Activated CD4-positive, alpha-beta memory T cell treated with anti-CD3 and anti-CD28 coated beads for 36 hours (primary cell): ENCODE data around the gene NR2F2. TPM values are rescaled to one million over a fixed set of nuclear protein-coding genes. Genes with fewer than 3 reads are reported as not detected.

Experiments used
- CTCF ChIA-PET: fragments of 350-600 bp; sonication (Branson Sonifier 250); formaldehyde crosslinking; loops from one replicate; lab custom pipeline; 2021; ENCODE audit warnings: antibody characterized with exemption, inconsistent platforms; lab: Charles Lee
- POLR2A ChIA-PET: fragments of 350-600 bp; sonication (Branson Sonifier 250); formaldehyde crosslinking; loops from one replicate; lab custom pipeline; 2021; ENCODE audit warnings: antibody characterized with exemption; lab: Charles Lee
- DNase-seq: peaks from one replicate; pipeline ENCODE4 v3.0.0-alpha.2; 2020
- H3K27ac Mint-ChIP-seq: one replicate; pipeline ENCODE4 v1.8.0; 2021; ENCODE audit warnings: mixed read lengths
- H3K27me3 Mint-ChIP-seq: one replicate; pipeline ENCODE4 v1.8.0; 2021; ENCODE audit warnings: mixed read lengths
- H3K36me3 Mint-ChIP-seq: one replicate; pipeline ENCODE4 v1.8.0; 2021; ENCODE audit warnings: mixed read lengths
- H3K4me1 Mint-ChIP-seq: one replicate; pipeline ENCODE4 v1.8.0; 2021; ENCODE audit warnings: low read depth, mixed read lengths
- H3K4me3 Mint-ChIP-seq: one replicate; pipeline ENCODE4 v1.8.0; 2021; ENCODE audit warnings: mild to moderate bottlenecking, mixed read lengths
- H3K9me3 Mint-ChIP-seq: one replicate; pipeline ENCODE4 v1.8.0; 2021; ENCODE audit warnings: mixed read lengths
- intact Hi-C: fragments of 100-400 bp; cut with micrococcal nuclease; formaldehyde crosslinking; loops from one replicate; pipeline ENCODE4 v1.15.1; 2023
- total RNA-seq, 2 experiments: library from RNA; stranded (reverse); gene quantifications; one replicate each; pipeline ENCODE4 v1.2.3, GENCODE V29; 2021

NR2F2 gene
- total RNA-seq, 2 experiments from 2014 or later, result not detected

DNA sequence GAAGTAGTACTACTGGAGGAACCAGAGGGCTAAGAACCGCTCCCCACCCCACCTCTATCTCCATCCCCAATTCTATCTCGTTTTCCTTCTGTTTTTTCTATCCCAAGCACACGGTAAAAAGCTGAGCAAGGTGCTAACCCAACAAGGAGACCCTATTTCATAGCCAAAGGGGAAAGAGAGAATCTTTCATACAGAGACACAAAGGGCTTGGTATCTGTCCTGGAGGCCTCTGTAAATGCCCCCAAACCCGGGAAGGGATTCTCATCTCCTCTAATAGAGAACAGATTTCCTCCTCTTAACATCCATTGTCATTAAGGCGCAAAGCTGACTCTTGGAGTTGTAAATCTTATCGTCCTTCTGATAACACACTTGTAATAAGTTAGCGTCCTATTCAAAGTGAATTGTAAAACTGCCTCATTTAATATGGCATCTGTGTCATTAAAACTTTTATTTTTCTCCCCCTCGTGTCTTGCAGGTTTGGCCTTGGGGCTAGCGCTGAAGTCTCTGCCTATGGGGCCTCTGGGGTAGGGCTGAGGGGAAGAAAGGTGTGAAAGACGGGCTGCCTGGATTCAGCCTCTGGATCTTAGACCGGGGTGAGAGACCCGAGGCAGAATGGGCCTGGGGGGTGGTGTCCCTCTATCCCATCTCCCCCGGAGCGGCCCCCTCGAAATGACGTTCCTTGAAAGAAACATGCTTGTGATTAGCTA lies 12.1 kb downstream of the NR2F2 start:
- H3K27me3 Mint-ChIP-seq, result peaks cover 79% of the 10 kb centered on the region
- intact Hi-C loops, result loop anchor here (10.0 kb wide), 2 partner anchors 1088 to 1758 kb away; no protein-coding TSS in a partner anchor
- H3K27ac Mint-ChIP-seq, result no peak overlapping the region
- no peak for DNase-seq
- peaks cover 9% of the 10 kb centered on the region for H3K36me3 Mint-ChIP-seq
- H3K4me1 Mint-ChIP-seq, result peaks cover 7% of the 10 kb centered on the region
- CTCF ChIA-PET, result no interaction called here
- POLR2A ChIA-PET, result no interaction called here
- no peaks in the 10 kb centered on the region for H3K9me3 Mint-ChIP-seq
- no peak overlapping the region for H3K4me3 Mint-ChIP-seq

DNA sequence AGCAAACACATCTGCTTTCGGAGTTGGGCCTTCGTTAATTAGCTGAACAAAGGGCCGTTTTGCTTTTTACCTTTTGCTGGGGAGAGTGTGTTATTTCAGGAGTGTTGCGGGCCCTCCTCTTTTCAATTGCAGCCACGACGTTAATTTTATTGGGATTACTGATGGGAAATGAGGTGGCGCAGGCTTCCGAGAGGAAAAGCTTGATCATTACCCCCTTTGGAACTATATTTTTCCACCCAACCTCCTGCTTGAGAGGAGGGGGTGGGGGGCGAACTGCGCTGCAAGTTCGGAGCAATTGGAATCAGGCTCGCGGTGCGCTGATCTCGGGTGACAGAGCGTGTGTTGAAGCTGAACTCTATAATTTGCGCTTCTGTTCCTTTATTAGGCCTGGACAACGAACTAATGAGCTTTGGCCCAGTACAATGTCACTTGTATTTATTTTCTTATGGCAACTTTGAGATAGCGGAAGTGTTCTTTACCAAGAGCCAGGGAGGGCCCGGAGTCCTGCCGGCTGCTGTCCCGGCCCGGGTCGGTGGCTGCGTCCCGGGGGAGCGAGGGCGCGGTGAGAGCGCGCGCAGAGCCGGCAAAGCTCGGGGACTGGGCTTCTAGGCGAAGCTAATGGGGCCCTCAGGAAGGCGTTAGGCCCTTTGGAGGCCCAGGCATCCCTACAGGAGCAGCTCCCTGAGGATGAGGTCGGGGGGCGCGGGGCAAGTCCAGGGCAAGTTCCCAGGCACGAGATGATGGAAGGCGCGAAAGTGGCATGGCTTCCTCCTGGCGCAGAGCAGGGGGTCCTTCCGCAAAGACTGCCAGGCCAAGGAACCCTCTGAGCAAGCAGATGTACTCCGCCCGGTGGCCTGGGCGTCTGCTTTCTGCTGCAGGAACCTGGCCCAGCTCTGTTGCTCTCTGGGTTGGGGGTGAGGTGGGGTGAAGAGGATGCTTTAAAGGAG lies 12.9 kb downstream of the NR2F2 start:
- peaks cover 7% of the 10 kb centered on the region for H3K4me1 Mint-ChIP-seq
- H3K27ac Mint-ChIP-seq, result no peak overlapping the region
- intact Hi-C loops, result loop anchor here (10.0 kb wide), 2 partner anchors 1089 to 1759 kb away; no protein-coding TSS in a partner anchor
- no peak overlapping the region for H3K4me3 Mint-ChIP-seq
- no peaks in the 10 kb centered on the region for H3K9me3 Mint-ChIP-seq
- DNase-seq, result no peak
- CTCF ChIA-PET, result interaction anchor here (0.7 kb wide), 1 partner anchor 14 kb away, joined by 3 read pairs; no protein-coding TSS in a partner anchor
- peaks cover 9% of the 10 kb centered on the region for H3K36me3 Mint-ChIP-seq
- peaks cover 84% of the 10 kb centered on the region for H3K27me3 Mint-ChIP-seq
- POLR2A ChIA-PET, result no interaction called here

DNA sequence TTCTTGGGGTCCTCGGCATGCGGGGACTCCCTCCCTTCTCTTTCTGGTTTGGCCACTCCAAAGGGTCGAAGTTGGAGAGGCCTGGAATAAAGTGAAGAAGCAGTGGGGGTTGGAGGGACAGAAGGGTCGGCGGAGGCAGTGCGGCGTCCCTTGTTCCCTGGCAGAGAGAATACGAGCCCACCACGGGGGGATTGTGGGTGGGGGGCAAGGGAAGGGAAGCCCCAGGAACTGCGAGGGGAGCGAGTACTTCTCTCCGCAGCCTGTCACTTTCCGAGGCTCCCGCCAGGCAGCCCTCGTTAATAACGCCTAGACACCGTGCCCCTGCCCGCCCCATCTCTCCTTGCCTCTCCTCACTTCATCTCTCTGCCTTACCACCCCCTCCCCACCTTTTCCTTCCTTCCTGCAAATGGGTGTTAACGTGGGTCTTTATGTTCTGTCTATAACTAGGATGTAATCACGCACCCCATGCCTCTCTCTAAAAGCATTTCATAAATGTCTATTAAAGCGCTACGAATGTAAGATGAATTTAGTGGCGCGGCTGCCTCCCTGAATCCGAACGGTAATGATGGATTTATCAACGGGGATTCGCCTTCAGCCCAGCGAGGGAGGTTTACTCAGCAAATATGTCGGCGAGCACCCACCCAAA lies 13.7 kb downstream of the NR2F2 start:
- Mint-ChIP-seq H3K4me3 (no peak overlapping the region), H3K9me3 (no peaks in the 10 kb centered on the region), H3K27ac (no peak overlapping the region), H3K36me3 (peaks cover 9% of the 10 kb centered on the region), H3K4me1 (peaks cover 7% of the 10 kb centered on the region), H3K27me3 (peaks cover 88% of the 10 kb centered on the region)
- ChIA-PET CTCF (no interaction called here), POLR2A (no interaction called here)
- no peak for DNase-seq
- intact Hi-C loops, result loop anchor here (10.0 kb wide), 2 partner anchors 1089 to 1759 kb away; no protein-coding TSS in a partner anchor

DNA sequence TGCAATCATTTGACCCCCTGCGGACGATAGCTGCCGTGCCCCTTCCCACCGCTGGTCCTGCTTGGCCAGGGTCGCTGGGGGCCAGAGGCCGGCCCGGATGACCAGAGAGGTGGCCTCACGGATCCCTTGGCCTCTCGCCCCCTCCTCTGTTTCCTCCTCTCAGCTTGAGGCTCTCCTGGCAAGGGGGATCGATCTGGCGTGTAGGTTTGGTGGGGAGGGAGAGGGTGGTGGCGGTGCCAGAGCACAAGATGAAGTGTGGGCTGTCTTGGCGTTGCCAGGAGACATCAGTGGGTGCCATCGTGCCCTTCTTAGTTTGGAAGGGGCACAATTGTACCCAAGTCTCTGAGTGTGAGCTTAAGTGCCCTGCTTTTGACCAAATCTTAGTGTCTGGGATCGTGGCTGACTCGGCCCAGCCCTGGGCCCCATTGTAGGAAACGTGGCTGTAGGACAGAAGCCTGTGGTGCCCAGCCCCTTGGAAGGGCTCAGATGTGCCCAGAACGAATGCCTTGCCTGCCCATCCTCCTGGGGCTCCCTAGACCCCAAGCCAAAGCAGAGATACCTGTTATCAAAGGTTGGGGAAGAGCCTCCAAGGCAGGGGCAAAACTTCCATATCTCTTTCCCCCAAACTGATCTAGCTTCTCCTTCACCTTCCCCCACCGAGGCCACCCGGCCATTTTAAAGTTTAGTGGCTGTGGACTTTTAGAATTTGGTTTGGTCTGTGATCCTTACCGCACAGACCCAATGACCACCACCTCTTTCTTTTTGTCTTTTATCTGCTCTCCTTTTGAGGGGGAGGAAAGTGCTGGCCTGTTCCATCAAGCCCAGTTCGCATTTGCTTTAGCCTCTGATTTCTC lies 14.4 kb downstream of the NR2F2 start:
- intact Hi-C loops, result loop anchor here (10.0 kb wide), 2 partner anchors 1090 to 1760 kb away; no protein-coding TSS in a partner anchor
- CTCF ChIA-PET, result interaction anchor here (0.6 kb wide), 1 partner anchor 17 kb away, joined by 4 read pairs; no protein-coding TSS in a partner anchor
- no peak for DNase-seq
- H3K27me3 Mint-ChIP-seq, result peaks cover 89% of the 10 kb centered on the region
- H3K36me3 Mint-ChIP-seq, result peaks cover 9% of the 10 kb centered on the region
- H3K4me1 Mint-ChIP-seq, result peaks cover 7% of the 10 kb centered on the region
- H3K27ac Mint-ChIP-seq, result no peak overlapping the region
- no peaks in the 10 kb centered on the region for H3K9me3 Mint-ChIP-seq
- H3K4me3 Mint-ChIP-seq, result no peak overlapping the region
- POLR2A ChIA-PET, result no interaction called here

DNA sequence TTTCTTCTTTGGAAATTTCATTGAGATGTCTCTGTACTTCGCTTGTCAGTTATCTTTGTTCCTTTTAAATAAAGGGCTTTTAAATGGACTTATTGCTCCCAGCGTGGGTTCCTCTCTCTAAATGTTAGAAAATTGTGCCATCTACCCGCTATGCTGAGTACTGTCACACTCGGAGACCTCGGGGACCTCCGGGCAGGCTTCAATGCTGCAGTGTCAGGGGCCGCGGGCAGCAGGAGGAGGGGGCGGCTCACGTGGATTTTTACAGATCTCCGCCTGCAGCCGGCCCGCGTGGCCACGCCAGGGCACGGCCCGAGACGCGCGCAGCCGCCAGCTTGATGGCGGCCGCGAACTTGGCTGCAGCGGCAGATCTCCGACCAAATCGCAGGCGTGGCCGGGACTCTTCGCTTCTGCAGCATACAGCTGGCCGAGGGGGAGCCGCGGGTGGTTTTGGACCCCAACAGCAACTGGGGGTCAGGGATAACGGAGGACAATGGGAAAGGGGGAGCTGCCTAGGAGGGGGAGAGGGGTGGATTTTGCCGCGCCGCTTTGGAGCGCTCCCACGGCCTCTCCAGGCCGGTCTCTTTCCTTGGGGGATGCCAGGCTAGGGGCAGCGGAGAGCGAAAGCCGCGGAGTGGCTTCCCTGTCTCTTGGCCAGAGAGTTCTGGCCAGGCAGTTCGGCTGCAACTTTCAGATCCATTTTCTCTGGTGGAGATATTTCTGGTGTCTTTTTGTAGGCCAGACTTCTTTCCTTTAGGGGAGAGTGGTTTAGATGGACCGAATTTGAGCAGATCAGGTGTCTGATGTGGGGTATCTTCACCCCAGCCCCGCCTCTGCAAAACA lies 15.3 kb downstream of the NR2F2 start:
- Mint-ChIP-seq H3K27me3 (peaks cover 88% of the 10 kb centered on the region), H3K36me3 (peaks cover 8% of the 10 kb centered on the region), H3K27ac (no peak overlapping the region), H3K4me3 (no peak overlapping the region), H3K4me1 (peaks cover 4% of the 10 kb centered on the region), H3K9me3 (no peaks in the 10 kb centered on the region)
- intact Hi-C loops, result loop anchor here (10.0 kb wide), 2 partner anchors 1091 to 1761 kb away; no protein-coding TSS in a partner anchor
- CTCF ChIA-PET, result interaction anchor here (1.1 kb wide), 1 partner anchor 12 kb away, joined by 3 read pairs; no protein-coding TSS in a partner anchor
- DNase-seq, result no peak
- POLR2A ChIA-PET, result no interaction called here

- no peaks in the 10 kb centered on the region for H3K9me3 Mint-ChIP-seq
- H3K27me3 Mint-ChIP-seq, result peaks cover 90% of the 10 kb centered on the region
- intact Hi-C loops, result loop anchor here (10.0 kb wide), 2 partner anchors 1092 to 1762 kb away; no protein-coding TSS in a partner anchor
- H3K4me3 Mint-ChIP-seq, result no peak overlapping the region
- no peak for DNase-seq
- ChIA-PET POLR2A (no interaction called here), CTCF (interaction anchor here (1.1 kb wide), 1 partner anchor 11 kb away, joined by 3 read pairs; no protein-coding TSS in a partner anchor)
- H3K27ac Mint-ChIP-seq, result no peak overlapping the region
- H3K4me1 Mint-ChIP-seq, result peaks cover 4% of the 10 kb centered on the region
- peaks cover 3% of the 10 kb centered on the region for H3K36me3 Mint-ChIP-seq
Measured at GRCh38 chr15:96346409-96346970, 16.0 kb downstream of the NR2F2 start.

GRCh38 chr15:96347181-96348111 lies 16.9 kb downstream of the NR2F2 start:
- intact Hi-C loops, result loop anchor here (2.0 to 10.0 kb wide), 3 partner anchors 21 to 1763 kb away; no protein-coding TSS in a partner anchor
- H3K36me3 Mint-ChIP-seq, result peaks cover 3% of the 10 kb centered on the region

GRCh38 chr15:96348112-96349027 lies 17.9 kb downstream of the NR2F2 start:
- Mint-ChIP-seq H3K4me1 (peaks cover 4% of the 10 kb centered on the region), H3K27me3 (peaks cover 88% of the 10 kb centered on the region), H3K9me3 (no peaks in the 10 kb centered on the region), H3K4me3 (no peak overlapping the region), H3K36me3 (peaks cover under 1% of the 10 kb centered on the region), H3K27ac (no peak overlapping the region)
- ChIA-PET POLR2A (no interaction called here), CTCF (no interaction called here)
- intact Hi-C loops, result loop anchor here (2.0 to 10.0 kb wide), 3 partner anchors 22 to 1764 kb away; no protein-coding TSS in a partner anchor
- no peak for DNase-seq

More at GRCh38 chr15:96347181-96348111, 16.9 kb downstream of the NR2F2 start:
- H3K9me3 Mint-ChIP-seq, result no peaks in the 10 kb centered on the region
- no peak overlapping the region for H3K27ac Mint-ChIP-seq
- H3K4me1 Mint-ChIP-seq, result peaks cover 4% of the 10 kb centered on the region
- CTCF ChIA-PET, result no interaction called here
- peaks cover 89% of the 10 kb centered on the region for H3K27me3 Mint-ChIP-seq
- POLR2A ChIA-PET, result no interaction called here
- DNase-seq, result no peak
- no peak overlapping the region for H3K4me3 Mint-ChIP-seq
